Activated CD8-positive, alpha-beta T cell treated with anti-CD3 and anti-CD28 coated beads for 36 hours (primary cell): ENCODE measurements around the gene KRT35. TPM values are rescaled to one million over a fixed set of nuclear protein-coding genes. Genes with fewer than 3 reads are reported as not detected.

Experiments used
- ATAC-seq: fragments of 200-7000 bp; cut with Tn5 transposase; one replicate; pipeline ENCODE4 v1.10.0; 2021; ENCODE audit warnings: mild to moderate bottlenecking, moderate library complexity
- CTCF ChIA-PET: fragments of 350-600 bp; sonication (Branson Sonifier 250); formaldehyde crosslinking; loops from one replicate; lab custom pipeline; 2021; ENCODE audit warnings: antibody characterized with exemption; lab: Charles Lee
- POLR2A ChIA-PET: fragments of 350-600 bp; sonication (Branson Sonifier 250); formaldehyde crosslinking; loops from one replicate; lab custom pipeline; 2021; ENCODE audit warnings: antibody characterized with exemption; lab: Charles Lee
- DNase-seq: peaks from one replicate; pipeline ENCODE4 v3.0.0-alpha.2; 2020
- H3K27ac Mint-ChIP-seq: one replicate; pipeline ENCODE4 v1.8.0; 2021; ENCODE audit warnings: mild to moderate bottlenecking, mixed read lengths
- H3K27me3 Mint-ChIP-seq: one replicate; pipeline ENCODE4 v1.8.0; 2021; ENCODE audit warnings: mixed read lengths
- H3K36me3 Mint-ChIP-seq: one replicate; pipeline ENCODE4 v1.8.0; 2021; ENCODE audit warnings: low read depth, mixed read lengths
- H3K4me1 Mint-ChIP-seq: one replicate; pipeline ENCODE4 v1.8.0; 2021; ENCODE audit warnings: low read depth, mixed read lengths
- H3K4me3 Mint-ChIP-seq: one replicate; pipeline ENCODE4 v1.8.0; 2021; ENCODE audit warnings: mild to moderate bottlenecking, moderate library complexity, mixed read lengths
- H3K9me3 Mint-ChIP-seq: one replicate; pipeline ENCODE4 v1.8.0; 2021; ENCODE audit warnings: mixed read lengths
- CTCF ChIP-seq: fragments of 200-600 bp; IDR thresholded peaks from one replicate; pipeline ENCODE4 v1.8.0; 2022; ENCODE audit warnings: antibody characterized with exemption, mild to moderate bottlenecking
- intact Hi-C: fragments of 100-400 bp; cut with micrococcal nuclease; formaldehyde crosslinking; loops from one replicate; pipeline ENCODE4 v1.10.0; 2022
- total RNA-seq, 2 experiments: library from RNA; stranded (reverse); gene quantifications; one replicate each; pipeline ENCODE4 v1.2.3, GENCODE V29; 2021

KRT35 gene
- total RNA-seq, 2 experiments from 2014 or later, result not detected

DNA sequence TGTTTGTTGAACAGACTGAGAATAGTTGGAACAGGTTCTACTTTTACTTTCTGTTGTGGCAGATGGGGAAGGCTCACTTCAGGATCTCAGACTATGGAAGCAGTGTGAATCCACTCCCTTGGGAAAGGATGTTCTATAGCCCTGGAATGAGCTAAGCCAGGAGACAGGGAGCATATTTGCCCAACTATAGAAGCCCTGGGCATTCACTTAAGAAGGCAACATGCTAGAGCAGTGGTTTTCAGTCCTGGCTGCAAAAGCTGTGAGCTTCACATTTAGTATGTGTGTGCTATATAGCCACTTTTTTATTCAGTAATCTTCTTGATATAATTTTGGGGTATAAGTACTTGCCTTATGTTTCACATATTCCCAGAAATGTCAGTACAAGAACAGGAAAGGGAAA is 12.6 kb downstream of the KRT35 start:
- H3K27me3 Mint-ChIP-seq, result peaks cover 2% of the 10 kb centered on the region
- no peak for ATAC-seq
- H3K36me3 Mint-ChIP-seq, result no peaks in the 10 kb centered on the region
- intact Hi-C loops, result no loop called here
- ChIA-PET POLR2A (no interaction called here), CTCF (interaction anchor here (0.8 to 1.4 kb wide), 3 partner anchors 11 to 180 kb away, joined by 3 read pairs; no protein-coding TSS in a partner anchor)
- H3K9me3 Mint-ChIP-seq, result no peaks in the 10 kb centered on the region
- TF ChIP-seq CTCF, result no peak
- DNase-seq, result no peak
- no peak overlapping the region for H3K27ac Mint-ChIP-seq
- no peaks in the 10 kb centered on the region for H3K4me1 Mint-ChIP-seq
- H3K4me3 Mint-ChIP-seq, result no peak overlapping the region

DNA sequence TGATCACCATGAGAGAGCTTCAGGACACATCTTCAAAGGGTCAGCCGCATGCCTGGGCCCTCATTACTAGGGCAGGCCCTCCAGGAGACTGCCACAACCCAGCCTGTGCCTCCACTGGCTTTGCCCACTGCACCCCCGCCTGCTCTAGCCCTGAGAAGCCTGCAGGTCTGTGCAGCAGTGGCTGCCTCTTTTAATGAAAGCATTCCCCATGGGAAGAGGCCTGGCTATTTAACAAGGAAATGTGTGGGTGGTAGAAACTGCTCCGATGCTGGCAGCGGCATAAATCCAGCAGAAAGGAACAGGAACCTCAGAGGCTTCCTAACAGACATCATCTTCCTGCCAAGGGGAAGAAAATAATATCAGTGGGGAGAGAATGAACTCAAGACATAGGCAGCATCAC is 13.4 kb downstream of the KRT35 start:
- no peak for DNase-seq
- no peaks in the 10 kb centered on the region for H3K4me1 Mint-ChIP-seq
- H3K27me3 Mint-ChIP-seq, result peaks cover 2% of the 10 kb centered on the region
- ChIA-PET CTCF (interaction anchor here (0.8 kb wide), 1 partner anchor 181 kb away, joined by 3 read pairs; no protein-coding TSS in a partner anchor), POLR2A (no interaction called here)
- H3K27ac Mint-ChIP-seq, result no peak overlapping the region
- no peaks in the 10 kb centered on the region for H3K9me3 Mint-ChIP-seq
- H3K4me3 Mint-ChIP-seq, result no peak overlapping the region
- no peak for ATAC-seq
- intact Hi-C loops, result no loop called here
- no peaks in the 10 kb centered on the region for H3K36me3 Mint-ChIP-seq
- no peak for TF ChIP-seq CTCF

GRCh38 chr17:41466988-41467387 is 14.0 kb downstream of the KRT35 start, which contains the start of gene KRT32:
TSS of gene KRT32 (minus strand) at chr17:41467386. CDS start at chr17:41467325, 61 bp downstream.
- no peaks in the 10 kb centered on the region for H3K36me3 Mint-ChIP-seq
- ChIA-PET POLR2A (interaction anchor here (0.8 kb wide), 1 partner anchor 24 kb away, joined by 3 read pairs; no protein-coding TSS in a partner anchor), CTCF (interaction anchor here (1.2 kb wide), 1 partner anchor 49 kb away, joined by 3 read pairs; no protein-coding TSS in a partner anchor)
- peaks cover 2% of the 10 kb centered on the region for H3K27me3 Mint-ChIP-seq
- intact Hi-C loops, result no loop called here
- H3K4me1 Mint-ChIP-seq, result no peaks in the 10 kb centered on the region
- DNase-seq, result no peak
- H3K4me3 Mint-ChIP-seq, result no peak within 1 kb of the TSS
- H3K27ac Mint-ChIP-seq, result no peak within 1 kb of the TSS
- no peak for TF ChIP-seq CTCF
- ATAC-seq, result no peak
- no peaks in the 10 kb centered on the region for H3K9me3 Mint-ChIP-seq

- peaks cover 2% of the 10 kb centered on the region for H3K27me3 Mint-ChIP-seq
- CTCF ChIA-PET, result no interaction called here
- H3K4me3 Mint-ChIP-seq, result no peak overlapping the region
- no peak for ATAC-seq
- no peak for TF ChIP-seq CTCF
- H3K4me1 Mint-ChIP-seq, result no peaks in the 10 kb centered on the region
- no peak overlapping the region for H3K27ac Mint-ChIP-seq
- intact Hi-C loops, result no loop called here
- no peaks in the 10 kb centered on the region for H3K36me3 Mint-ChIP-seq
- POLR2A ChIA-PET, result no interaction called here
- no peaks in the 10 kb centered on the region for H3K9me3 Mint-ChIP-seq
- no peak for DNase-seq
These were observed 16.3 kb downstream of the KRT35 start for GRCh38 chr17:41464682-41465081.

DNA sequence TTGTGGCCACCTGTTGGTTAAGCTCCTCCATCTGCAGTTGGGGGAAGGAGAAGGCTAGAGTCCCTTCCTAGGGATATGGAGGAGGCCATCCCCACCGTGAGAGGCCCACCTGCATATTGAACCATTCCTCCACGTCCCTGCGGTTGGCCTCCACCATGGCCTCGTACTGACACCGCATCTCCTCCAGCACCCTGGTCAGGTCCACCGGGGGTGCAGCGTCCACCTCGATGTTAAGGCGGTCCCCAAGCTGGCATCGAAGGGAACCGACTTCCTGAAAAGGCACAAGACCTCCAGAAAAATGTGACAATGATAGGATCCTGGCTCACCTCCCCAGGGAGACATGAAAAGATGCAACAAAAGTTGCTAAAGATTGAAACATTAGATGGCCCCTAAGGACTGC is 16.8 kb downstream of the KRT35 start:
- no peak for TF ChIP-seq CTCF
- DNase-seq (no peak), ATAC-seq (no peak)
- H3K27me3 Mint-ChIP-seq, result peaks cover 2% of the 10 kb centered on the region
- intact Hi-C loops, result no loop called here
- no peaks in the 10 kb centered on the region for H3K9me3 Mint-ChIP-seq
- H3K4me1 Mint-ChIP-seq, result no peaks in the 10 kb centered on the region
- no peaks in the 10 kb centered on the region for H3K36me3 Mint-ChIP-seq
- ChIA-PET POLR2A (no interaction called here), CTCF (interaction anchor here (1.4 kb wide), 1 partner anchor 23 kb away, joined by 3 read pairs; no protein-coding TSS in a partner anchor)
- H3K27ac Mint-ChIP-seq, result no peak overlapping the region
- no peak overlapping the region for H3K4me3 Mint-ChIP-seq
